GM19351 (cell line): ENCODE data around the gene CXXC5.

Experiments used
- ATAC-seq: cut with Tn5 transposase; IDR thresholded peaks from one replicate; pipeline ENCODE4 v1.9.1; 2021; ENCODE audit warnings: mild to moderate bottlenecking, moderate library complexity; ENCODE audit not compliant: unreplicated experiment

The CXXC5 gene

GRCh38 chr5:139664086-139664693, 16.0 kb downstream of the CXXC5 start:
- peak; percentile 58 for ATAC-seq

DNA sequence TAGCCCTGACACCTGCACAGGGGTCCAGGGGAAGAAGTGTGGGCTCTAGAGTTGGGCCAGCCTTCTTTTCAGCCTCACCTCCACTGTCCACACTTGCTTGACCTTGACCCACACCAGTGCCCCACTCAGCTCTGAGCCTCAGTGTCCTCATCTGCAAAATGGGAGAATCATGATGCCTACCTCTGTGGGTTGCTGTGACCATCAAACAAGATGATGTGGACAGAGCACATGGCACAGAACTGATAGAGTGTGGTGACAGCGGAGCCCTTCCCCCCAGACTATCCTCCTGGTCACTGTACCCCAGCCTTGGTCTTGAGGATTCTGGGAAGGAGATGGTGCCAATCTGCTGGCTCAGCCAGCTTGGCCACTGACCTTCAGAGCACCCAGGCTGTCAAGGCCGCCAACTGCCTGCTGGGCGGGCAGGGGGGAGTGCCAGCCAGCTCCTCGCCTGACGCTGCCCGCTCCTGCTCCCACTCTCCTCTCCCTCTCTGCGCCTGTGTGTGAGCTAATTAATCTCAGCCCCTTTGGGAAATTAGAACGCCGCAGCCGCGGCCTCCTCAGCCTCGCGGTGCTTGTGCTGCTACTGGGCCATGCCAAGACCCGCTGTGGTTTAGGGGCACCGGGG, 16.7 kb downstream of the CXXC5 start:
- no peak for ATAC-seq

DNA sequence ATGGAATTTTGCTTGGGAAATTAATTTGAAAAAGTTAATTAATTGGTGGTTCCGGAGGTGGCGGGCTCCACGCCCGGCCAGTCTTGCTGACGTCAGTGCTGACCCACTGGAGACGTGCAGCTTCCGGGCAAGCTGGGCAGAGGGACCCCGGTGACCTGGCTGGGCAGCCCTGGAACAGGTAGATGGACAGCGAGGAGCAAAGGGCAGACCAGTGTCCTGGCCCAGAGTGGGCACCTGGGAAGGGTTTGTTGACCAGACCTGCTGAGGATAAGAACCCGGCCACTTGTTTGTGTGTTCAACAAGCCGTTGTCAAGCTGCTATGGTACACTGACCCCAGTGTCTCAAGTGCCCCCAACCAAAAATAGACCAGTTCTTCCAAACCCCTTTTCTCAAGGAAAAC, 17.5 kb downstream of the CXXC5 start:
- no peak for ATAC-seq

DNA sequence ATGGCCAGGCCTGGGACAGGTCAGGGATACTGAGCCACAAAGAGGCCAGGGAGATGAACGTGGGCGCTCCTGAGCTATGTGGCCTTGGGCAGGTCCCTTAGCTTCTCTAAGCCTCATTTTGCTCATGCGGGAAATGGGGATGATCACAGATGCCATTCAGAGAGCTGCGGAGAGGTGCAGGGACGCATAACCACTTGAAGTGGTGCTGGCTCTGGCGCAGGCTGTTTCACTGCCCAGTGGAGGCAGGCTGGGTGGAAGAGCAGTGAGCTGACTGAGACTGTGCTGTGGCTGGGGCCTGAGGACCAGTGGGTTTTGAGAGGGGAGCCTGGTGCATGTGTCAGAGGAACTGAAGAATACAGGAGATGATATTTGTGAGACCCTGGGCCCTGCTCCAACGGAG, 18.4 kb downstream of the CXXC5 start:
- ATAC-seq, result no peak

GRCh38 chr5:139667001-139667729, 19.0 kb downstream of the CXXC5 start:
- no peak for ATAC-seq

GRCh38 chr5:139667730-139668063, 19.5 kb downstream of the CXXC5 start:
- ATAC-seq, result no peak

DNA sequence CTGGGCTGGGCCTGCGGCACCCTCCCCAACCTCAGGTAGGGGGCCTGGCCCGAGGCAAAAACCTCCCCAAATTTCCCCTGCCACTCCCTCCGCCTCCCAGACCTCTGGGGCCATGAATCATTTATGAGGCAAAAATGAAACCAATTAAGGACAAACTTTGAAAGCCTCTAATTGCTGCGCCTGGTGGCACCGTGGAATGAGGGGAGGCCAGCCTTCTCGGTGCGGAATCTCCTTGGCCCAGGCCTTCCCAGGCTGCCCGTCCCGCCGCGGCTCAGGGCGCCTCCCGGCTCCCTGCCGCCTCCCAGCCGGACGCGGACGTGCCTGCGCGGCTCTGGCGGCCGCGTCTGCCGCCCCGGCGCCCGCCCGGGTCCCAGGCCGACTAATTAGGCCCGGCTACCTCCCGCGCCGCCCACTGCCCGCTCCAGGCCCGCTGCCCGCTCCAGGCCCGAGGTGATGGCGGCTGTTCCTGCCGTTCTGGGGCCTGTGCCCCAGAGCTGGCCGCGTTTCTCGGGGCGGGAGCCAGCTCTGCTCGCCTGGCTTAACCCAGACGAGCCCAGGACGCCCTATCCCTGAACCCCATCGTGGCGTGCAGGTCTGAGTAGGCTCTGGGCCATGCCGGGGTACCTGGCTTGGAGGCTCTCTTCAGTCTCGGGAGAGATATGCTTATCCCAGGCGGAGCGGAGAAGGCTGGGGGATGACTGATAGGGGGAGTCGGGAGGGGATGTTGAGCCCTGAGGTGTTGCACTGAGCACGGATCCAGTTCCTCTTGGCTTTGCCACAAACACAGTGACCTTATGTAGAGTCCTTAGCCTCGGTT, 20.1 kb downstream of the CXXC5 start:
- ATAC-seq, result no peak

DNA sequence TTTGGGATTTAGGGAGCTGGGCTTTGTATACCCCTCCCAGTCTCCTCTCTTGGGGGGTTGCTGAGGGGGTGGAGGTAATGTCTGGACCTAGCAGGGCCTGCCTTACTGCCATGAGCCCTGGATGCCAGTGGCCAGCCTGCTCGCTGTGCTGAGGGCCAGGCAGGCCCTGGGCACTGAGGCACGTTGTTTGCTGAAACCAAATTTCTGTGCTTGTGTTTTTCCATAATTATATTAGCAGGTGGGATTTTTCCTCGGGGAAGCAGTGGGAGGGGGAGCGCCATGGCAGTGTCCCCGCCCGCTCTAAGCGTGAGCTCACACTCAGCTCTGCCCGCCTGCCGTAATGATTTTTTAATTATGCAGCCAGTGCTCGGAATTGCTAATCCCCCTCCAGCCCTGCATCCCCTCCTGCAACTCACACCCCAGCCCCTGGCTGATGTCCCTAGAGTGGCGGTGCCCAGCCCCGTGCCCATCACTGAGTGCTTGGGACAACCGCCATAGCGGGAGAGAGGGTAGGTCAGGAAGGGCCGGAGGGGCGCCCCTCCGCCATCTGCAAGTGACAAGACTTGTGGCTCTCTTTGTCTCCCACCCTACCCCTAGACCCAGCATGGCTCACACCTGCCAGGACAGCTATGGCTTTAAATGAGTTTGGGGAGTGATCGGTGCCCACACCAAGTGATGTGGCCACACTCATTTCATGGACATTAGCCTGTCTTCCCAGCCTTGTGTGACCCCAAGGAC, 20.9 kb downstream of the CXXC5 start:
- ATAC-seq, result no peak

GRCh38 chr5:139669662-139670368, 21.7 kb downstream of the CXXC5 start:
- peak; percentile 27 for ATAC-seq

DNA sequence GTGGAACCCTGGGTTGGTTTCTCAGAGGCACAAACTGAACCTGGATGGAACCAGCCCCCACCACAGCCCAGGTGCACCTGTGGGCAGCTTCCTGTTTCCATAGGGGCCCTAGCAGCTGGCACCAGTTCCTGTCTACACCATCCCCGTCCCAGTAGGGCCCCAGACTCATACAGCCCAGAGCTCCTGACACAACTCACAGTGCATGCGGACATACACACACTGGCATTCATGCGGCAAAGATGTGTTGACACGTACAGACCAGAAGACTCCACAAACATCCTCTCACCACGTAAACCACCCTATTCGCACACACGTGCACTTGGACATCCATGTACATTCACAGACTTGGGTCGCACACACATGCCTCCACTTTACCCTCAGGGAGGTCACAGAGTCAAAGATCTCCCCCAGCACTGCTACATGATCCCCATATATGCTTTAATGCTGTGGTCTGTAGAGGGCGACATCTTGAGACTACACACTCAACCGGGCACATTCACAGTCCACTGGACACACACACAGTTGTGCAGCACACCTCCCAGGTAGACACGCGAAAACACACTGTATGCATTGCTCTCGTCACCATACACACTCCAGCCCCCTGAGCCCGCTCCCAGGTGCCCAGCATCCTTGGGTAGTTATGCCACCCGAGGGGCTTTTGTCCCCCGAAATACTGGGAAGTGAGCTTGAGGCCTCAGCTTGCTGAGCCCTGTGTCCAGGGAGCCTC, 22.4 kb downstream of the CXXC5 start:
- peak; percentile 43 for ATAC-seq

GRCh38 chr5:139671096-139671841, 23.1 kb downstream of the CXXC5 start:
- ATAC-seq, result no peak

DNA sequence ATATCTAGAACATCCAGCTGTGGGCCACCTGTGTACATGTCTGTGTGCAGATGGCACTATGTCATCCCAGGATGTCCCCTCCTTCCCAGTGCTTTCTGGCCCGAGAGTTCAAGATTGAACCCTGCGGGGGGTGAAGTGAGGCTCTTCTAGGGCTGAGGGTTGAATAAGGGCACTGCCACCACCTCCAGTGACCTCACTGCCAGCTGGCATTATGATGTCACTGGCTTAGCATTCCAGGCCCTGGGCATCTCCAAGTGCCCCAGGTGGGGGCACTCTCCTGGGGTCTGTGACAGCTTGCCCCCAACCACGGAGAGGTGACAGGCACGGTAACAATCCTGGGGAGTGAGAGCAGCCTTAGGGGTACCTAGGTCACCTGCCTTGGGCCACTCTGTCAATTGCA, 27.1 kb downstream of the CXXC5 start:
- ATAC-seq, result no peak

- ATAC-seq, result no peak
Observed at GRCh38 chr5:139675825-139676224, 27.7 kb downstream of the CXXC5 start.

- ATAC-seq, result no peak
Observed at GRCh38 chr5:139676406-139676805, 28.3 kb downstream of the CXXC5 start.

DNA sequence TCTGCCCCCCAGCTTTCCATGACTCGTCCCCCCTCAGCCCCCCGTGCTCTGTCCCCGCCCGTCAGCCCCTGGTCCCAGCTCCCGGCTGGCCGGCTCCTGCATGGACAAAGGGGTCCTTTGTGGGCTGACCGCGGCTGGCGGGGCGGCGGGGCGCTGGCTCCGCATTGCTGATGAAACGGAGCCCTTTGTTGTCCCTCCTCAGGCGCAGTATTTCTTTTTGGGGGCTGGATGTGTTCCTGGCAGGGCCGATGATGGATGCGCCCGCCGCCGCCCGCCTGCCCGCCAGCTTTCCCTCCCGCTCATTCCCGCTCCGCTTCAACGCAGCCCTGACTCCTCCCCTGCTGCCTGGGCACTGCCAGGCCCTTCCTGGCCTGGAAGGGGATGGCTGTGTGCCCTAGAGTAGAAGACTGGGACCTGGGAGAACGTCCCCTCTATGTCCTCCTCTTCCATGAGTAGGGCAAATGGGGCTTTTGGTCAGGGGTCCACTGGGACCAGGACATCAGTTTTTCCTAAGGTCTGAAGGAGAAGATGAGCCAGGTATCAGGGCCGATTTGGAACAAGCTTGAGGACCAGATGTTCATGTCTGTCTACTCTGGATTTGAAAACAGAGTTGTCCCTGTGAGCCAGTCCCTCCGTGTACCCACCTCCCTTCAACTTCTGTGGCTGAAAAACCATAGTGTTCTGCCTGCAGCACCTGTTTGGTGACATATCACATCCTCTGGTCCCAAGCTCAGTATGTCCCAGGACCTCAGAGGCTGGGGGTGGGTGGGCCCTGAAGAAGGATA, 29.0 kb downstream of the CXXC5 start:
- no peak for ATAC-seq

GRCh38 chr5:139677736-139678613, 29.8 kb downstream of the CXXC5 start:
- ATAC-seq, result no peak
